Testis (tissue), 2 donors: Measurements from ENCODE around the gene KCNN3.

Experiments used
- POLR2A ChIP-seq: fragments of 450-650 bp; IDR thresholded peaks from one replicate; pipeline ENCODE4 v1.6.1; 2017; ENCODE audit warnings: antibody characterized with exemption, mild to moderate bottlenecking, moderate library complexity
- TF ChIP-seq, protein P1 (sequence below), 3 experiments: fragments of 450-650 bp in 2 of 3; fragments of 200-600 bp in 1 of 3; sonication (generic) in 1 of 3; IDR thresholded peaks; one replicate each; pipeline ENCODE4 v1.5.1; 2016 to 2019; ENCODE audit warnings: antibody characterized with exemption in 3 of 3, mild to moderate bottlenecking in 2 of 3, moderate library complexity in 1 of 3

DNA sequence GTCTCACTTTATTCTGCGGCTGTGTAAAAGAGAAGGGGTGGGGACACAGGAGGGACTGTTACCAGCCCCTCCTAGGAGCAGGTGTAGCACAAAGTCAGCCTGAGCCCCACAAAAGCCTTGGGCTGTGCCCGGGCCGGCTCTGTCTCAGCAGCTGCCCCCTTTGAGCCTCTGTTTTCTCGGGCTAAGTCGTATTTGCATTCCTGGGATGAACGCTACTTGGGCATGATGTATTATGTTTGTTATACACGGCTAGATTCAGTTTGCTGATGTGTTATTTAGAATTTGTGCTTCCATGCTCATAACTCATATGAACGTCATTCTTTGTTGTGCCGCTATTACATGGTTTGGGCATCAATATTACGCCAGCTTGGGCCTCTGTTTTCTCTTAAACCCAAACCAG lies 47.8 kb downstream of the KCNN3 start:
- TF ChIP-seq, protein P1, sequence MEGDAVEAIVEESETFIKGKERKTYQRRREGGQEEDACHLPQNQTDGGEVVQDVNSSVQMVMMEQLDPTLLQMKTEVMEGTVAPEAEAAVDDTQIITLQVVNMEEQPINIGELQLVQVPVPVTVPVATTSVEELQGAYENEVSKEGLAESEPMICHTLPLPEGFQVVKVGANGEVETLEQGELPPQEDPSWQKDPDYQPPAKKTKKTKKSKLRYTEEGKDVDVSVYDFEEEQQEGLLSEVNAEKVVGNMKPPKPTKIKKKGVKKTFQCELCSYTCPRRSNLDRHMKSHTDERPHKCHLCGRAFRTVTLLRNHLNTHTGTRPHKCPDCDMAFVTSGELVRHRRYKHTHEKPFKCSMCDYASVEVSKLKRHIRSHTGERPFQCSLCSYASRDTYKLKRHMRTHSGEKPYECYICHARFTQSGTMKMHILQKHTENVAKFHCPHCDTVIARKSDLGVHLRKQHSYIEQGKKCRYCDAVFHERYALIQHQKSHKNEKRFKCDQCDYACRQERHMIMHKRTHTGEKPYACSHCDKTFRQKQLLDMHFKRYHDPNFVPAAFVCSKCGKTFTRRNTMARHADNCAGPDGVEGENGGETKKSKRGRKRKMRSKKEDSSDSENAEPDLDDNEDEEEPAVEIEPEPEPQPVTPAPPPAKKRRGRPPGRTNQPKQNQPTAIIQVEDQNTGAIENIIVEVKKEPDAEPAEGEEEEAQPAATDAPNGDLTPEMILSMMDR (IDR thresholded peaks at IDR 0.05), result no peak
- no peak for TF ChIP-seq POLR2A
